Progenitor cell of endocrine pancreas (in vitro differentiated cells): ENCODE results near the gene RNF183. TPM values are rescaled to one million over a fixed set of nuclear protein-coding genes. Genes with fewer than 3 reads are reported as not detected.

Source experiments
- DNase-seq: peaks from one replicate; pipeline ENCODE4 v3.0.0; 2021; ENCODE audit warnings: low spot score; ENCODE audit not compliant: unreplicated experiment
- H3K27ac Mint-ChIP-seq: 2 replicates; pipeline ENCODE4 v1.8.0; 2021; ENCODE audit warnings: mild to moderate bottlenecking, moderate library complexity, mixed read lengths
- H3K27me3 Mint-ChIP-seq: 2 replicates; pipeline ENCODE4 v1.8.0; 2021; ENCODE audit warnings: mixed read lengths
- H3K36me3 Mint-ChIP-seq: 2 replicates; pipeline ENCODE4 v1.8.0; 2022; ENCODE audit warnings: mixed read lengths; ENCODE audit not compliant: insufficient read depth
- H3K4me1 Mint-ChIP-seq: 2 replicates; pipeline ENCODE4 v1.8.0; 2021; ENCODE audit warnings: low read depth, mixed read lengths
- H3K4me3 Mint-ChIP-seq: 2 replicates; pipeline ENCODE4 v1.8.0; 2021; ENCODE audit warnings: low read depth, mild to moderate bottlenecking, moderate library complexity, mixed read lengths
- H3K9me3 Mint-ChIP-seq: 2 replicates; pipeline ENCODE4 v1.8.0; 2021; ENCODE audit warnings: low read depth, mixed read lengths
- total RNA-seq: library from RNA; stranded (reverse); gene quantifications from 2 replicates; pipeline ENCODE4 v1.2.1, GENCODE V29; 2021
- TF ChIP-seq, protein P1 (sequence below): fragments of 200-600 bp; sonication (generic); IDR thresholded peaks from one replicate; pipeline ENCODE4 v1.5.0; 2021; ENCODE audit warnings: antibody characterized with exemption, mild to moderate bottlenecking; ENCODE audit not compliant: unreplicated experiment

RNF183 gene
- total RNA-seq, 1 donor from 2014 or later, result 0.26 TPM

DNA sequence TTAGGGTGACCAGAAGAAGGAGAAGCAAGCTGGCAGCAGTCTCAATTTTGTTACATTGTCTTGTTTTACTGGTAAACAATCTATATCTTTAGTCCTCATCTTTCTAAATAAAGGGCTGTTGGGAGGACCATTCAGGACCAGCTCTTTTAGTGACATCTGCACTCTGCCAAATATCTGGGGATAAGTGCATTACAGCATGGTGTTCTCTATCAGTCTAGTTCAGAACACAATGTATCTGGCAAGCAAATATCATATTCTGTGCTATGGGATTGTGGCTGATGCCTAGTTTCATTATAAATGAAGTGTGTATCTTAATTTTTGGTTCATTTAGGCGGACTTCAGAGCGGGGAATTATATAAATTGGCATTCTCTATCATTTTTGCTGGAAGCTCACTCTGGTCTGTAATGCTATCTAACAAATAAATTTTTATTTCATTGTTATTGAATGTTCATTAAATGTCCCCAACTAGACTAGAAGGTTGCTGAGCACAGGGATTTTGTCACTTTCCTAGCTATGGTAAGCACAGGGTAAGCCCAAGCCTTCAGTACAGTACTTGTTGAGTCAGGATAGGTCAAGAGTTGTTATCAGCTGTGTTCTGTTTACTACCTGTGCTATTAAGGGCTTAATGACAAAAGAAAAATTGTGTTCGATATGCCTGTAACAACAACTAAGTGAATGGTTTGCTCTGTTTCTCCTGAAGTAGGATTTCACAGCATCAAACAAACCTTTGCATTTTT is 25.0 kb upstream of the RNF183 start:
- Mint-ChIP-seq H3K4me1 (peaks cover 10% of the 10 kb centered on the region), H3K36me3 (peaks cover 4% of the 10 kb centered on the region), H3K27ac (no peak overlapping the region), H3K27me3 (no peaks in the 10 kb centered on the region), H3K4me3 (no peak overlapping the region), H3K9me3 (no peaks in the 10 kb centered on the region)
- TF ChIP-seq, protein P1, sequence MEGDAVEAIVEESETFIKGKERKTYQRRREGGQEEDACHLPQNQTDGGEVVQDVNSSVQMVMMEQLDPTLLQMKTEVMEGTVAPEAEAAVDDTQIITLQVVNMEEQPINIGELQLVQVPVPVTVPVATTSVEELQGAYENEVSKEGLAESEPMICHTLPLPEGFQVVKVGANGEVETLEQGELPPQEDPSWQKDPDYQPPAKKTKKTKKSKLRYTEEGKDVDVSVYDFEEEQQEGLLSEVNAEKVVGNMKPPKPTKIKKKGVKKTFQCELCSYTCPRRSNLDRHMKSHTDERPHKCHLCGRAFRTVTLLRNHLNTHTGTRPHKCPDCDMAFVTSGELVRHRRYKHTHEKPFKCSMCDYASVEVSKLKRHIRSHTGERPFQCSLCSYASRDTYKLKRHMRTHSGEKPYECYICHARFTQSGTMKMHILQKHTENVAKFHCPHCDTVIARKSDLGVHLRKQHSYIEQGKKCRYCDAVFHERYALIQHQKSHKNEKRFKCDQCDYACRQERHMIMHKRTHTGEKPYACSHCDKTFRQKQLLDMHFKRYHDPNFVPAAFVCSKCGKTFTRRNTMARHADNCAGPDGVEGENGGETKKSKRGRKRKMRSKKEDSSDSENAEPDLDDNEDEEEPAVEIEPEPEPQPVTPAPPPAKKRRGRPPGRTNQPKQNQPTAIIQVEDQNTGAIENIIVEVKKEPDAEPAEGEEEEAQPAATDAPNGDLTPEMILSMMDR, result no peak
- DNase-seq, result no peak

- Mint-ChIP-seq H3K27ac (no peak overlapping the region), H3K27me3 (no peaks in the 10 kb centered on the region), H3K4me3 (no peak overlapping the region), H3K9me3 (no peaks in the 10 kb centered on the region), H3K36me3 (no peaks in the 10 kb centered on the region), H3K4me1 (peaks cover 10% of the 10 kb centered on the region)
- no peak for DNase-seq
- TF ChIP-seq, protein P1, result no peak
Measured at GRCh38 chr9:113326230-113326629, 23.1 kb upstream of the RNF183 start.

DNA sequence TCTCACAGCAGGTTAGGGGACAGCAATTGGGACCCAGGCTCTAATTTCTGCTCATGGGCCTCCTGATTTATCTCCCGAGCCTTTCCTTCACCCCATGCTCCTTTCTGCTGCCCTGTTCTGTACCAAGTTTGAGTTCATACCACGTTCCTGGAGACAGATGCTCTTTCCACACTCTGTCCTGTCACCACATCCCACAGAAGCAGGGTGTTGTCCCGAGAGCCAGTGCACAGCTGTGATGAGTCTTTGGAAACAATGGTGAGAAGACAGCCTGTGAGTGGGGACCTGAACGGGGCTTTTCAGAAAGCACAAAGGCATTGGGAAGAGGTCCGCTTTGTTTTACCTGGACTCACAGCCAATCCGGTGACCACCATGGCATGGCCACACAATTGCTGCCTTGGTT is 19.5 kb upstream of the RNF183 start:
- no peaks in the 10 kb centered on the region for H3K4me1 Mint-ChIP-seq
- TF ChIP-seq, protein P1, result no peak
- H3K36me3 Mint-ChIP-seq, result no peaks in the 10 kb centered on the region
- no peak for DNase-seq
- H3K9me3 Mint-ChIP-seq, result no peaks in the 10 kb centered on the region
- H3K4me3 Mint-ChIP-seq, result no peak overlapping the region
- H3K27me3 Mint-ChIP-seq, result no peaks in the 10 kb centered on the region
- no peak overlapping the region for H3K27ac Mint-ChIP-seq

DNA sequence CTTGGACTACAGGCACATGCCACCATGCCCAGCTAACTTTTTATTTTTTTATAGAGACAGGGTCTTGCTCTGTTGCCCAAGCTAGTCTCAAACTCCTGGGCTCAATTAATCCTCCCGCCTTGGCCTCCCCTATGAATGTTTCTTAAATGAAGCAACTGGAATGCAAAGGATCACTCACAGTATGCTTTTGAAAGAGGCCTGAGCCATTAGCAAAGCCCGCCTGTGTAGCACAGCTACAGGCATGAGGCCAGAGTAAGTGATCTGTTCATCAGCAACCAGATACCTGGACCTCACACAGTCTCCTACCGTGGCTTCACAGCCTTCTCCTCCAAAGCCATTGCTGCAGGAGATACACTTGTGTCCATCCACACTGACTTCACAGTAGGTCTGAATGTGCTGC is 16.9 kb upstream of the RNF183 start:
- H3K9me3 Mint-ChIP-seq, result no peaks in the 10 kb centered on the region
- DNase-seq, result no peak
- H3K27ac Mint-ChIP-seq, result no peak overlapping the region
- H3K4me1 Mint-ChIP-seq, result no peaks in the 10 kb centered on the region
- H3K27me3 Mint-ChIP-seq, result no peaks in the 10 kb centered on the region
- no peak overlapping the region for H3K4me3 Mint-ChIP-seq
- no peaks in the 10 kb centered on the region for H3K36me3 Mint-ChIP-seq
- TF ChIP-seq, protein P1, result no peak

- no peak for DNase-seq
- no peak overlapping the region for H3K27ac Mint-ChIP-seq
- no peaks in the 10 kb centered on the region for H3K27me3 Mint-ChIP-seq
- TF ChIP-seq, protein P1, result no peak
- H3K4me3 Mint-ChIP-seq, result no peak overlapping the region
- H3K36me3 Mint-ChIP-seq, result no peaks in the 10 kb centered on the region
- no peaks in the 10 kb centered on the region for H3K9me3 Mint-ChIP-seq
- no peaks in the 10 kb centered on the region for H3K4me1 Mint-ChIP-seq
Measured at GRCh38 chr9:113319054-113319453, 15.9 kb upstream of the RNF183 start.
